BLaER1 treated with 17β-estradiol and CSF1 and Interleukin-3, amounts not matched to agents 10 nM and 100 nM (cell line): ENCODE measurements around the gene DNAL4.

Experiments
- H3K27ac ChIP-seq, 11 experiments: shearing (Covaris generic); formaldehyde crosslinking; 2 replicates each; pipeline ENCODE4 v1.8.1; 2022
- H3K27me3 ChIP-seq, 11 experiments: shearing (Covaris generic); formaldehyde crosslinking; 2 replicates each; pipeline ENCODE4 v1.8.1; 2022
- H3K36me3 ChIP-seq, 11 experiments: shearing (Covaris generic); formaldehyde crosslinking; 2 replicates each; pipeline ENCODE4 v1.8.1; 2022
- H3K4me1 ChIP-seq, 10 experiments: shearing (Covaris generic); formaldehyde crosslinking; 2 replicates each; pipeline ENCODE4 v1.8.1; 2022
- H3K4me2 ChIP-seq, 11 experiments: shearing (Covaris generic); formaldehyde crosslinking; 2 replicates each; pipeline ENCODE4 v1.8.1; 2022
- H3K4me3 ChIP-seq, 10 experiments: shearing (Covaris generic); formaldehyde crosslinking; 2 replicates each; pipeline ENCODE4 v1.8.1; 2022
- H3K9ac ChIP-seq, 11 experiments: shearing (Covaris generic); formaldehyde crosslinking; 2 replicates each; pipeline ENCODE4 v1.8.1; 2022
- H3K9me3 ChIP-seq, 11 experiments: shearing (Covaris generic); formaldehyde crosslinking; replicated peaks in 1 of 11; 2 replicates each; pipeline ENCODE4 v1.8.1; 2022
- H4K20me1 ChIP-seq, 11 experiments: shearing (Covaris generic); formaldehyde crosslinking; 2 replicates each; pipeline ENCODE4 v1.8.1; 2022
- Cebpa-rat ChIP-seq, 11 experiments: shearing (Covaris generic); IDR thresholded peaks; 2 replicates each; pipeline ENCODE4 v1.8.1; 2022

Gene DNAL4

GRCh38 chr22:38788021-38788816 lies 5.7 kb downstream of the DNAL4 start:
- Histone ChIP-seq H3K36me3 (peaks cover 6 to 20% (median 11%) of the 10 kb centered on the region in 11 experiments; a peak in 17 of 22 replicates), H3K9me3 (no peaks in the 10 kb centered on the region), H3K27me3 (no peaks in the 10 kb centered on the region), H3K9ac (0 out of 22 replicates have a peak overlapping the region, but pooled peaks of 1 of the 11 experiments have one; percentile 4), H4K20me1 (peaks cover 0 to 4% (median 0%) of the 10 kb centered on the region in 11 experiments; a peak in 2 of 22 replicates), H3K4me3 (no peak overlapping the region), H3K27ac (no peak overlapping the region), H3K4me2 (peak overlapping the region in 3 of 11 experiments; percentile 8 to 45 (median 39); a peak in 5 of 22 replicates), H3K4me1 (peaks cover 8 to 29% (median 21%) of the 10 kb centered on the region in 10 experiments)
- no peak for TF ChIP-seq Cebpa-rat (IDR thresholded peaks at IDR 0.05)

GRCh38 chr22:38786631-38787030 lies 7.3 kb downstream of the DNAL4 start:
- TF ChIP-seq Cebpa-rat (IDR thresholded peaks at IDR 0.05): no peak
- no peaks in the 10 kb centered on the region for H3K27me3 ChIP-seq
- peaks cover 18 to 38% (median 29%) of the 10 kb centered on the region in 10 experiments for H3K4me1 ChIP-seq
- H3K4me2 ChIP-seq: 0 out of 22 replicates have a peak overlapping the region, but pooled peaks of 1 of the 11 experiments have one; percentile 4
- H3K4me3 ChIP-seq: no peak overlapping the region
- H3K36me3 ChIP-seq: peaks cover 6 to 20% (median 11%) of the 10 kb centered on the region in 11 experiments; a peak in 17 of 22 replicates
- H4K20me1 ChIP-seq: peaks cover 0 to 4% (median 0%) of the 10 kb centered on the region in 11 experiments; a peak in 2 of 22 replicates
- H3K27ac ChIP-seq: no peak overlapping the region
- no peaks in the 10 kb centered on the region for H3K9me3 ChIP-seq
- H3K9ac ChIP-seq: no peak overlapping the region; a peak in 2 of 22 replicates

- H3K4me3 ChIP-seq: no peak overlapping the region
- TF ChIP-seq Cebpa-rat (IDR thresholded peaks at IDR 0.05): no peak
- H3K9me3 ChIP-seq: no peaks in the 10 kb centered on the region
- no peak overlapping the region for H3K27ac ChIP-seq
- H3K9ac ChIP-seq: no peak overlapping the region
- no peak overlapping the region for H3K4me2 ChIP-seq
- no peaks in the 10 kb centered on the region for H3K27me3 ChIP-seq
- peaks cover 0 to 4% (median 0%) of the 10 kb centered on the region in 11 experiments; a peak in 2 of 22 replicates for H4K20me1 ChIP-seq
- peaks cover 0 to 20% (median 16%) of the 10 kb centered on the region in 11 experiments; a peak in 15 of 22 replicates for H3K36me3 ChIP-seq
- peaks cover 18 to 44% (median 30%) of the 10 kb centered on the region in 10 experiments for H3K4me1 ChIP-seq
Observed at GRCh38 chr22:38784856-38785255, 9.1 kb downstream of the DNAL4 start.

GRCh38 chr22:38784035-38784434 lies 9.9 kb downstream of the DNAL4 start:
- Histone ChIP-seq H3K9me3 (no peaks in the 10 kb centered on the region), H3K4me2 (no peak overlapping the region), H3K36me3 (peaks cover 0 to 24% (median 17%) of the 10 kb centered on the region in 11 experiments; a peak in 15 of 22 replicates), H3K4me3 (no peak overlapping the region), H4K20me1 (peaks cover 0 to 4% (median 0%) of the 10 kb centered on the region in 11 experiments; a peak in 2 of 22 replicates), H3K27ac (no peak overlapping the region), H3K27me3 (no peaks in the 10 kb centered on the region), H3K9ac (no peak overlapping the region), H3K4me1 (peaks cover 18 to 44% (median 30%) of the 10 kb centered on the region in 10 experiments)
- TF ChIP-seq Cebpa-rat (IDR thresholded peaks at IDR 0.05): no peak

GRCh38 chr22:38783095-38783615 lies 10.8 kb downstream of the DNAL4 start:
- Histone ChIP-seq H3K36me3 (peaks cover 0 to 32% (median 17%) of the 10 kb centered on the region in 11 experiments; a peak in 15 of 22 replicates), H3K27me3 (no peaks in the 10 kb centered on the region), H3K27ac (peak overlapping the region in 10 of 11 experiments; percentile 12 to 71 (median 64); a peak in 17 of 22 replicates), H3K9ac (peak overlapping the region in 8 of 11 experiments; percentile 9 to 62 (median 54); a peak in 9 of 22 replicates), H3K4me1 (peaks cover 18 to 43% (median 29%) of the 10 kb centered on the region in 10 experiments), H4K20me1 (peaks cover 0 to 4% (median 0%) of the 10 kb centered on the region in 11 experiments; a peak in 2 of 22 replicates), H3K4me3 (no peak overlapping the region), H3K4me2 (peak overlapping the region; percentile 53 to 77 (median 66); a peak in 21 of 22 replicates), H3K9me3 (no peaks in the 10 kb centered on the region)
- no peak for TF ChIP-seq Cebpa-rat (IDR thresholded peaks at IDR 0.05)

- H3K4me1 ChIP-seq: peaks cover 18 to 37% (median 27%) of the 10 kb centered on the region in 10 experiments
- TF ChIP-seq Cebpa-rat (IDR thresholded peaks at IDR 0.05): no peak
- H3K27ac ChIP-seq: peak overlapping the region in 10 of 11 experiments; percentile 12 to 71 (median 64); a peak in 19 of 22 replicates
- H3K27me3 ChIP-seq: no peaks in the 10 kb centered on the region
- peaks cover 0 to 34% (median 17%) of the 10 kb centered on the region in 11 experiments; a peak in 15 of 22 replicates for H3K36me3 ChIP-seq
- H4K20me1 ChIP-seq: peaks cover 0 to 4% (median 0%) of the 10 kb centered on the region in 11 experiments; a peak in 2 of 22 replicates
- peak overlapping the region; percentile 53 to 77 (median 66) for H3K4me2 ChIP-seq
- no peaks in the 10 kb centered on the region for H3K9me3 ChIP-seq
- H3K4me3 ChIP-seq: no peak overlapping the region
- H3K9ac ChIP-seq: peak overlapping the region in 10 of 11 experiments; percentile 42 to 62 (median 54); a peak in 17 of 22 replicates
Observed at GRCh38 chr22:38782402-38783094, 11.4 kb downstream of the DNAL4 start.

- Histone ChIP-seq H3K27me3 (no peaks in the 10 kb centered on the region), H3K4me2 (no peak overlapping the region), H3K9ac (no peak overlapping the region), H3K4me1 (peaks cover 26 to 34% (median 31%) of the 10 kb centered on the region in 10 experiments), H3K4me3 (no peak overlapping the region), H3K36me3 (peaks cover 0 to 40% (median 17%) of the 10 kb centered on the region in 11 experiments; a peak in 15 of 22 replicates), H3K27ac (no peak overlapping the region), H3K9me3 (no peaks in the 10 kb centered on the region), H4K20me1 (no peaks in the 10 kb centered on the region; a peak in 2 of 22 replicates)
- no peak for TF ChIP-seq Cebpa-rat (IDR thresholded peaks at IDR 0.05)
Observed at GRCh38 chr22:38781033-38781432, 12.9 kb downstream of the DNAL4 start.

- H3K27ac ChIP-seq: no peak overlapping the region
- TF ChIP-seq Cebpa-rat (IDR thresholded peaks at IDR 0.05): no peak
- no peaks in the 10 kb centered on the region for H3K9me3 ChIP-seq
- H3K4me1 ChIP-seq: peaks cover 31 to 41% (median 33%) of the 10 kb centered on the region in 10 experiments
- H3K4me2 ChIP-seq: no peak overlapping the region
- H3K4me3 ChIP-seq: no peak overlapping the region
- no peak overlapping the region for H3K9ac ChIP-seq
- H4K20me1 ChIP-seq: 0 out of 22 replicates have a peak, but pooled peaks cover 0 to 4% (median 0%) of the 10 kb centered on the region in 11 experiments
- no peaks in the 10 kb centered on the region for H3K27me3 ChIP-seq
- H3K36me3 ChIP-seq: peaks cover 0 to 40% (median 17%) of the 10 kb centered on the region in 11 experiments; a peak in 15 of 22 replicates
Observed at GRCh38 chr22:38777087-38777671, 16.8 kb downstream of the DNAL4 start.
